K562 (cell line): ENCODE measurements around the gene CCR2. TPM values are rescaled to one million over a fixed set of nuclear protein-coding genes. Genes with fewer than 3 reads are reported as not detected.

ENCODE experiments used
- CREB3L1 ChIP-seq: fragments of 450-650 bp; IDR thresholded peaks from 2 replicates; pipeline ENCODE4 v1.6.1; 2014; ENCODE audit warnings: low read depth, mild to moderate bottlenecking, moderate library complexity, borderline replicate concordance
- DDX20 ChIP-seq: fragments of 450-650 bp; IDR thresholded peaks from 2 replicates; pipeline ENCODE4 v1.6.1; 2016; ENCODE audit warnings: missing genetic modification characterization, low read depth, mild to moderate bottlenecking, missing compliant biosample characterization, moderate library complexity
- DPF2 ChIP-seq: fragments of 450-650 bp; IDR thresholded peaks from 2 replicates; pipeline ENCODE4 v1.6.1; 2016
- EZH2 ChIP-seq: IDR thresholded peaks from 2 replicates; pipeline ENCODE4 v1.6.1; 2012; ENCODE audit warnings: low read depth, mild to moderate bottlenecking, inconsistent platforms, low read length, borderline replicate concordance
- ID3 ChIP-seq, 2 experiments: fragments of 250-450 bp in 1 of 2; fragments of 450-650 bp in 1 of 2; sonication (Bioruptor Pico) in 1 of 2; IDR thresholded peaks; 2 replicates each; pipeline versions ENCODE4 v1.6.1 to v1.8.0; 2016 to 2021; ENCODE audit warnings: mild to moderate bottlenecking in 2 of 2, moderate library complexity in 2 of 2, missing compliant biosample characterization in 1 of 2, missing genetic modification characterization in 1 of 2
- IFI16 ChIP-seq: fragments of 250-450 bp; sonication (Bioruptor Pico); IDR thresholded peaks from 2 replicates; pipeline ENCODE4 v2.1.2; 2022; ENCODE audit warnings: mild to moderate bottlenecking, inconsistent platforms
- KLF13 ChIP-seq: fragments of 450-650 bp; IDR thresholded peaks from 2 replicates; pipeline ENCODE4 v1.6.1; 2016; ENCODE audit warnings: missing genetic modification characterization, low read depth, mild to moderate bottlenecking, missing compliant biosample characterization, moderate library complexity, borderline replicate concordance
- MLLT1 ChIP-seq, 2 experiments: fragments of 450-650 bp; IDR thresholded peaks; 2 replicates each; pipeline ENCODE4 v1.6.1; 2016
- PHB ChIP-seq: fragments of 250-450 bp; sonication (Bioruptor Pico); IDR thresholded peaks from 2 replicates; pipeline ENCODE4 v1.5.0; 2021
- POLR2AphosphoS5 ChIP-seq: IDR thresholded peaks from 2 replicates; pipeline ENCODE4 v1.6.1; 2011; ENCODE audit warnings: mild to moderate bottlenecking, low read depth, low read length, moderate library complexity; ENCODE audit not compliant: control insufficient read depth, insufficient read depth
- RBM34 ChIP-seq: fragments of 200-400 bp; formaldehyde crosslinking; IDR thresholded peaks from 2 replicates; pipeline ENCODE4 v1.6.1; 2018; ENCODE audit warnings: low read length, borderline replicate concordance; ENCODE audit not compliant: insufficient read depth
- RNF219 ChIP-seq: fragments of 250-450 bp; sonication (Bioruptor Pico); IDR thresholded peaks from 2 replicates; pipeline ENCODE4 v1.5.0; 2022; ENCODE audit warnings: mild to moderate bottlenecking
- SFPQ ChIP-seq: fragments of 200-400 bp; formaldehyde crosslinking; IDR thresholded peaks from 2 replicates; pipeline ENCODE4 v1.6.1; 2017; ENCODE audit warnings: mild to moderate bottlenecking, low read depth, low read length, moderate library complexity
- SP1 ChIP-seq: sonication (generic); formaldehyde crosslinking; IDR thresholded peaks from 2 replicates; pipeline ENCODE4 v1.8.1; 2022; ENCODE audit warnings: mild to moderate bottlenecking, missing genetic modification reagents
- STAT5A ChIP-seq: IDR thresholded peaks from 2 replicates; pipeline ENCODE4 v1.6.1; 2012; ENCODE audit warnings: low read length, inconsistent platforms, borderline replicate concordance
- SUPT5H ChIP-seq: fragments of 450-650 bp; IDR thresholded peaks from 2 replicates; pipeline ENCODE4 v1.6.1; 2016
- ZNF586 ChIP-seq: fragments of 450-650 bp; formaldehyde crosslinking; conservative IDR thresholded peaks from 2 replicates; pipeline ENCODE4 v1.4.0; 2020; ENCODE audit warnings: mild to moderate bottlenecking, moderate library complexity
- ZNF644 ChIP-seq: fragments of 200-800 bp; sonication (Bioruptor generic); IDR thresholded peaks from 2 replicates; pipeline ENCODE4 v1.6.1; 2016; ENCODE audit warnings: low read depth, missing genetic modification characterization, missing compliant biosample characterization
- ZNF785 ChIP-seq: fragments of 250-450 bp; sonication (Bioruptor Pico); IDR thresholded peaks from 2 replicates; pipeline ENCODE4 v1.4.0; 2020; ENCODE audit warnings: mild to moderate bottlenecking
- polyA plus RNA-seq, 8 experiments: library from polyadenylated mRNA; depleted of rRNA in 4 of 8; stranded (reverse) in 5 of 8; unstranded in 3 of 8; fragments of >200 nt; fragmentation: Nextera tagmentation in 2 of 8; fragmentation: Illumina TruSeq in 1 of 8; extraction: Ambion mirVana in 2 of 8; extraction: Trizol in 1 of 8; gene quantifications; 2 replicates each; pipeline versions ENCODE4 v1.2.1 to v1.2.3, GENCODE V29; 2011 to 2014; ENCODE audit warnings: inconsistent platforms in 1 of 8, missing spikeins in 1 of 8
- total RNA-seq, 7 experiments: library from RNA; depleted of rRNA in 6 of 7; stranded (reverse); fragments of >200 nt in 6 of 7; fragmentation: Illumina TruSeq in 2 of 7; extraction: Trizol in 2 of 7; gene quantifications; 2 replicates each; pipeline versions ENCODE4 v1.2.1 to v1.2.3, GENCODE V29; 2011 to 2021; ENCODE audit warnings: low replicate concordance in 1 of 7

CCR2 gene
- total and polyA plus RNA-seq, 9 of the 15 experiments (the other 6 are each of a cell fraction or from before 2014, with no cell fraction given) = not detected

- TF ChIP-seq DDX20 (no peak), RNF219 (CRISPR knock-in tag) (no peak), RBM34 (no peak), CREB3L1 (no peak), SP1 (CRISPR knock-in tag) (no peak), IFI16 (CRISPR knock-in tag) (no peak), SFPQ (no peak), EZH2 (no peak), KLF13 (tag) (no peak), POLR2AphosphoS5 (peak; percentile 65; the same call in 1 of the 2 replicates), ID3 (CRISPR knock-in tag; IDR thresholded peaks at IDR 0.05) (no peak), ID3 (tag; IDR thresholded peaks at IDR 0.05) (peak; percentile 81; the same call in 1 of the 2 replicates), STAT5A (peak; percentile 41; the same call in 1 of the 2 replicates), ZNF586 (CRISPR knock-in tag) (no peak), MLLT1 (IDR thresholded peaks at IDR 0.05) (0 out of 4 replicates have a peak, but pooled peaks of 1 of the 2 experiments have one; percentile 42), PHB (CRISPR knock-in tag) (no peak), DPF2 (peak; percentile 95), SUPT5H (no peak), ZNF785 (no peak), ZNF644 (tag) (peak; percentile 76; the same call in 1 of the 2 replicates)
These were observed 46.3 kb downstream of the CCR2 start (continued) for GRCh38 chr3:46400000-46400734.
